HG03095 (cell line): ENCODE data around the gene GBGT1.
A peak's percentile ranks its signal among the peaks of the same experiment; 100 is the strongest.

ENCODE experiments used
- ATAC-seq: cut with Tn5 transposase; IDR thresholded peaks from one replicate; pipeline ENCODE4 v1.9.1; 2021; ENCODE audit warnings: moderate library complexity; ENCODE audit not compliant: unreplicated experiment

The GBGT1 gene

GRCh38 chr9:133166392-133166791 lies 2.7 kb upstream of the GBGT1 start:
- no peak for ATAC-seq

DNA sequence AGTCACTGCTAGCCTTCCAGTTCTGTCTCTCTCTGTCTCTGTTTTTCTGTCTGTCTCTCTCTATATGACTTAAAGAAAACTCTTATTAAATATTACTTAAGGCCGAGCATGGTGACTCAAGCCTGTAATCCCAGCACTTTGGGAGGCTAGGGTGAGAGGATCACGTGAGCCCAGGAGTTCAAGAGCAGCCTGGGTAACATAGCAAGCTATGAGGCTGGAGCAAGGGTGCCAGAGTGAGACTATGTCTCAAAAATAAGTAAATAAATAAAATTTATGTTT lies 1.7 kb upstream of the GBGT1 start:
- ATAC-seq = no peak

DNA sequence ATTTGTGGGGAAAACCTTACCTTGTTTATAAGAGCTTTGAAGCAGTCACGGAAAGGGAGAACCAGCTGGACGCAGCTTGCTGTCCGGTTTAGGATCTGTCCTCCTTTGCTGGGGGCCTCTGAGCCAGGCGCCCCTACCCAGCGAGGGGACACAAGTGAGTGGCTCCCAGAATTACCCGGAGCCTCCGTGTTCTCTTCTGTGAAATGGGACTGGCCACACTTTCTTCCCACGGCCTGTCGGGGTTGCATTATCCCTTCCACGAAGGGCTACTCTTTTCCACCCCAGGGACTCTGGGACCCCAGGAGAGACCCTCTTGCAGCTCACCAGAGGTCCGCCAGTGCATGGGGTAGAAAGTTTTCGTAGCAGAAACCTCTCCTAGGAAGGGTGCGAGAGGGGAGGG lies 477 bp upstream of the GBGT1 start:
- ATAC-seq = no peak

GRCh38 chr9:133162861-133163503 lies 732 bp downstream of the GBGT1 start:
- no peak for ATAC-seq

DNA sequence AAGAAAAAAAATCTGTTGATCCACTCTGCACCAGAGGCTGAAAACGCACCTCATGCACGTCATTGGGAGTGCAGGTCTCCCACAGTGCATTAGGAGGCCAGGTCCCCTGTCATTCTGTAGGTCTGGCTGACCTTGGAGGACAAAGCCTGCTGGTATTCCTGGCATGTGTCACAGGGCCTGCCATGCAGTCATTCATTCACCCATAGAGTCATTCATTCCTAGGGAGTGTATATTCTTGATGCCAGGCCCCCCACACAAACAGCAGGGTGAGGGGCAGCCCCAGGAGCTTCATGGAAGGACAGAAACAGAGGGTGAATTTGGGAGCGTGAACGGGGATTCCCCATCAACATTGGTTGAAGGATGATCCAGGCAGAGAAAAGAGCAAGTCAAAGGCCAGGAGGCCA lies 2.2 kb downstream of the GBGT1 start:
- no peak for ATAC-seq

DNA sequence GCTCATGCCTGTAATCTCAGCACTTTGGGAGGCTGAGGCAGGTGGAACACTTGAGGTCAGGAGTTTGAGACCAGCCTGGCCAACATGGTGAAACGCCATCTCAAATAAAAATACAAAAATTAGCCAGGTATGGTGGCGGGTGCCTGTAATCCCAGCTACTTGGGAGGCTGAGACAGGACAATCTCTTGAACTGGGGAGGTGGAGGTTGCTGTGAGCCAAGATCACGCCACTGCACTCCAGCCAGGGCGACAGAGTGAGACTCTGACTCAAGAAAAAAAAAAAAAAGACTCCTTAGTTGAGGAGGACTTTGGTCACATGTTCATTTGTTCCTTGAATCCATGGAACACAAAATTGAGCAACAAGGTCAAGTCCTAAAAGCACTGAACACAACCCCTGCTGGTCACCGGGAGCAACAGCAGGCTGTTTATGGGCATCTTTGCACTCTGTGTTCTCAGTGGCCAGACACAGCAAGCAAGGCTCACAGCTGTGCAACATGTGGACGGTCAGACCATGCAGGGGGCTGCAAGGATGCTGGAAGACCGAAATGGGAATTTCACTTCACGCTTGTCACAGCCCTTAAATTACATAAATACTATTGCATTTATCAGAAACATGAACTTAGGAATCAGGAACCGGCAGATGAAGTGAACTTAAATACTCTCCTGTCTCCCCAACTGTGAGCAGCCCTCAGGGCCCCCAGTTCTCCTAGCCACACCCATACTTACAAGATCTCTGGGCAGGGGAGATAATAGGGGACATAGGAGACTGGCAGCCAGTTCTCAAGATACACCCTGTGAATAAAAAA lies 2.8 kb downstream of the GBGT1 start:
- no peak for ATAC-seq

DNA sequence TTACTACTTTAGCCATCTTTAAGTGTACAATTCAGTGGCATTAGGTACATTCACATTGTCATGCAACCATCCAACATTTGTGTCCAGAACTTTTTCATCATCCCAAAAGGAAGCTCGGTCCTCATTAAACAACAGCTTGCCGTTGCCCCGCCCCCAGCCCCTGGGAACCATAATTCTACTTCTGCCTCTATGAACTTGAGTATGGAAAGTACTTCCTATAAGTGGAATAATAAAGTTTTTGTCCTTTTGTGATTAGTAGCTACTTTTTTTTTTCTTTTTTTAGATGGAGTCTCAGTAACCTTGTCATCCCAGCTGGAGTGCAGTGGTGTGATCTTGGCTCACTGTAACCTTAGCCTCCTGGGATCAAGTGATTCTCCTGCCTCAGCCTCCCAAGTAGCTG lies 5.0 kb downstream of the GBGT1 start:
- no peak for ATAC-seq

DNA sequence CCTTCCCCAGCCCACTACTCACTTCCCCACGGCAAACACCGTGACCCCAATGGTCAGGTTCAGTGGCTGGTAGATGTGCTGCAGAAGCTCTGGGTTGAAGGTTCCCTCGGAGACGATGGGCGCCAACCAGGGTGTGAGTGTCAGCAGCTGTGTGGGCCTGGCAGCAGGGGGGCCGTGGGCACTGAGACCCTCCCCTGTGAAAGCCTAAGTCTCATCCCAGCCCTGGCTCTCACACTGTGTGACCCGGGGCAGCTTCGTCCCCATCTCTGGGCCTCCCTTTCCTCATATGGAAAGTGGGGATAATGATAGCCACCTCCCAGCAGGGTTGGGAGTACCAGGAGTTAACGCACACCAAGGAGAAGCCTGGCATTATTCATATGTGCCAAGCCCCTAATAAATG lies 8.6 kb downstream of the GBGT1 start:
- ATAC-seq = no peak

GRCh38 chr9:133154097-133154989 lies 9.4 kb downstream of the GBGT1 start:
- no peak for ATAC-seq

GRCh38 chr9:133153227-133154096 lies 10.3 kb downstream of the GBGT1 start:
- ATAC-seq = no peak

- no peak for ATAC-seq
Measured at GRCh38 chr9:133151601-133152525, 11.9 kb downstream of the GBGT1 start.

GRCh38 chr9:133151041-133151440 lies 12.7 kb downstream of the GBGT1 start:
- ATAC-seq = no peak

DNA sequence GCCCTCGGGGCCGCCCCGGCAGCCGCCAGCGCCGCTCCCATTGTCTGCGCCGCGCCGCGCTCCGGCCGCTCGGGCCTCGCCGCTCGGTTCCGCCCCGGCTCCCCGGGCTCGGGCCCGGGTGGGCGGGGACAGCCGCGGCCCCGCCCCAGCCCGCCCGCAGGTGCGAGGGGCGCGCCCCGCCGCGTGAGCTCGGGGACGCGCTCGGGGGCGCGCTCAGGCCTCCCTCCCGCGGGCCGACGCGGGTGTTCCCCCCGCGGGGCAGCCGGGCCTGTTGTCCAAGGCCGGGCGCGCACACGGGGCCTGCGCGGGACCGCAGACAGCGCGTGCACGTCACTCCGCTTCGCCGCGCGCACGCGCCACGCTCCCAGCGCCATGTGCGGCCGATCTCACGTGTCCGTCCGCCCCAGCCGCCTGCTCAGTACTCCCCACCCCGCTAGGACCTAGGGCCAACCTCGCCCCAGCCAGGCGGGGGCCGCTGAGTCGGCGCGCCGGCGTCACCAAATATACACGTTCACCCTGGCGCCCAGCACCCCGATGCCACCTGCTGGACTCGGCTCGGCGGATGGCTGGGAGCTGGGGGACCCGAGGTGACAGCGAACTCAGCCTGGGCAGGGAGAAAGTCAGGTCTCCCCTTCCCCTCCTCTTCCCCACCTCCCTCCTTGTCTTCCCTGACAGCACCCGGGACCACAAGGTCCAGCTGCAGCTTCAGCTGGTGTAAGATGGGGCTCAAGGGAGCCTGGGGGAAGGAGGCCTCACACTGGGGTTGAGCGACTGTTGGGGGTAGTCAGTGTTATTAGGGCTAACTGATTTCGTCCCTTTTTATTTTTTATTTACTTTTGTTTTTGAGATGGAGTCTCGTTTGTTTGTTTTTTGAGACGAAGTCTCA lies 14.3 kb downstream of the GBGT1 start:
- peak; percentile 55 for ATAC-seq

DNA sequence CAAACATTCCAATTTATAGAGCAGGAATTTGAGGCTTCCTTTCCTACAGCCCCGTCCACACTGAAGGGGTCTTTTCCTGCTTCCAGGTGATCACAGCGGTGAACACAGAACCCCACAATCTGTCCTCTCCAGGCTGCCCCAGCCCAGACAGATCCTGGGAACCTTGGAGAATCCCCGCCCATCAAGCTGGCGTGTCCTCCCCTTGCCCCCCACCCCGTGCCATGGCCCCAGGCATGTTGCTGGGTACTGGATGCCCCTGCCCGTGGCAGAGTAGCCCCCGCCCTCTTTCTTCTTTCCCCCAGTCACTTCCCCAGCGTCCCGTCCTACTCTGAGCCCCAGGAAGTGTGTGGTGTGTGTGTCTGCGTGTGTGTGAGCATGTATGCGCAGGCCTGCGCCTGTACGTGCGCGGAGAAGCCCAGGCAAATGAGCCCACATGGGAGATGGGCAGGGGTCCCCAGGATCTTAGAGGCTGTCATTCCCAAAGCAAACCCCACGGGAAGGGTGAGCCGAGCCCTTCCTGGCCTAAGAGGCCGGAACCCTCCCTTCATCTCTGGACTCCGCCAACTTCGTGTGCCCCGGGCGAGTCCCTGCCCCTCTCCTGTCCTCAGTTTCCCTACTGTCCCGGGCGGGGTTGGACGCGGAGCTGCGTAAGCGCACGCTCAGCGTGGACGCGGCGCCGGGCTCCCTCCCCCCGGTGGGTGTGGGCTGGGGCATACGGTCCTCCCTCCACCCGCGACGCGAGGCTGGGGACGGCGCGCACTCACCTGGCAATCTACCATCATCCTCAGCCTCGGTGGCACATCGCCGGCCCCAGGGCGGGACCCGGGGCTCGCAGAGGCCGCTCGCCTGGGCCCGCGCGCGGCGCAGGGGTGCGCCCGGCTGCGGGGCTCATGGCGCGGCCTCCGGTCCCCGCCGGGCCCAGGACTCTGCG lies 15.2 kb downstream of the GBGT1 start:
- peak; percentile 1 for ATAC-seq

DNA sequence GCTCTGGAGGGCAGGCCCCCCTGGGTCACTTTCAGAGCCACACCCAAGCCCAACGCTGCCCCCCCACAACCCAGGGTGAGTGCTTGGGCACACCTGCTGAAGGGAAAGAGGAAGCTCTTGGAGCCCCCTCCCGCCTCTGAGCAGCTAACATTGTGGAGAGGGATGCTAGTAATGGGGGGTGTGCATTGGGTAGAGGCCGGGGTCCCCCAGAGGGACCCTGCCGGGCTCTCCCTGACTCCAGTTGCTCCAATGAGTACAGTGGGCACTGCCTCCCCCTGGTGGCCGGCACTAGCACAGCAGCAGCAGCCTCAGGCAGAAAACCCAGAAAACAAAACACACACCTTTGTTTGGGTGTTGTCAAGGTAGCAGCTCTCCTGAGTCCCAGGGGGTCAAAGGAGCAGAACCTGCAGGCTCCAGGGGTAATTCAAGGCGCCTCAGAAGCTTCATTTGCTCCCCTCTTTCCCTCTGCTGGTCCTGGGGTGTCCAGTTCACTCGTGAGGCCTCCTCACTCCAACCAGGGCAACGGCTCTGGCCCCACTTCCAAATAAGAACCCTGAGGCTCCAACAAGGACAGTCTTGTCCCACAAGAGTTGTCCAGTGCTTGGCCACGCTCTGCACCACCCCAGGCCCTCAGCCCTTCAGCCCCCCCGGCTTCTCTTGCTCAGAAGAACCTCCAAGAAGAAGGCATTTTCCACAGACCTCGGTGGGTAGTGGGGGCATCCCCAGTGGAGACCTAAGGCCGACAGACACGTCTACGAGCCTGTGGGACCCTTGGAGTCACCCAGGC lies 16.1 kb downstream of the GBGT1 start:
- ATAC-seq = no peak

- no peak for ATAC-seq
Measured at GRCh38 chr9:133146746-133147411, 16.8 kb downstream of the GBGT1 start.
